Panc1 (cell line): ENCODE measurements around the gene MICALL2.

Experiments used
- CTCF ChIP-seq: fragments of 450-650 bp; IDR thresholded peaks from 2 replicates; pipeline ENCODE4 v1.5.1; 2017; ENCODE audit warnings: mild to moderate bottlenecking
- POLR2AphosphoS5 ChIP-seq: IDR thresholded peaks from 2 replicates; pipeline ENCODE4 v1.6.1; 2012; ENCODE audit warnings: mild to moderate bottlenecking, low read depth, low read length, moderate library complexity
- REST ChIP-seq, 2 experiments: IDR thresholded peaks; 2 replicates each; pipeline ENCODE4 v1.6.1; 2011 to 2012; ENCODE audit warnings: low read depth in 2 of 2, control low read depth in 1 of 2, low read length in 1 of 2, mild to moderate bottlenecking in 1 of 2, moderate library complexity in 1 of 2; ENCODE audit not compliant: insufficient read depth in 1 of 2

- no peak for TF ChIP-seq POLR2AphosphoS5
- no peak for TF ChIP-seq CTCF
- no peak for TF ChIP-seq REST (IDR thresholded peaks at IDR 0.05; ENCODE audit: insufficient read depth in 1 of 2, low read depth in 2 of 2, low read length in 1 of 2)
Observed at GRCh38 chr7:1421946-1422345, 37.3 kb downstream of the MICALL2 start.
